ENCODE measurements around the gene ACTR3C. TPM values are rescaled to one million over a fixed set of nuclear protein-coding genes. Genes with fewer than 3 reads are reported as not detected.

Gene ACTR3C
- total RNA-seq, 1 experiment from 2014 or later = 3.6 TPM

GRCh38 chr7:150346922-150347321 is 23.6 kb upstream of the ACTR3C start:
- ChIA-PET POLR2A (no interaction called here), CTCF (interaction anchor here (0.7 to 3.3 kb wide), 4 partner anchors 9 to 21 kb away, joined by 3 to 16 read pairs (median 6); no protein-coding TSS in a partner anchor)
- no peak overlapping the region for H3K4me3 Mint-ChIP-seq (ENCODE audit: unreplicated experiment)
- BruUV-seq (replicated peaks) = no TSS peak
- no peaks in the 10 kb centered on the region for H3K36me3 Mint-ChIP-seq (ENCODE audit: insufficient read depth, unreplicated experiment)
- H3K9me3 Mint-ChIP-seq (ENCODE audit: unreplicated experiment) = peaks cover 12% of the 10 kb centered on the region
- no peaks in the 10 kb centered on the region for H3K4me1 Mint-ChIP-seq (ENCODE audit: insufficient read depth, unreplicated experiment)
- TF ChIP-seq CTCF (IDR thresholded peaks at IDR 0.05; ENCODE audit: unreplicated experiment) = no peak
- H3K27ac Mint-ChIP-seq (ENCODE audit: low read depth, unreplicated experiment) = no peak overlapping the region
- H3K27me3 Mint-ChIP-seq (ENCODE audit: insufficient read depth, unreplicated experiment) = peaks cover 16% of the 10 kb centered on the region
- intact Hi-C loops (cut with micrococcal nuclease) = no loop called here
- DNase-seq (ENCODE audit: unreplicated experiment) = no peak

GRCh38 chr7:150345012-150345411 is 21.7 kb upstream of the ACTR3C start:
- no TSS peak for BruUV-seq (replicated peaks)
- ChIA-PET CTCF (interaction anchor here (3.3 kb wide), 1 partner anchor 11 kb away, joined by 16 read pairs; no protein-coding TSS in a partner anchor), POLR2A (no interaction called here)
- peaks cover 16% of the 10 kb centered on the region for H3K27me3 Mint-ChIP-seq (ENCODE audit: insufficient read depth, unreplicated experiment)
- TF ChIP-seq CTCF (IDR thresholded peaks at IDR 0.05; ENCODE audit: unreplicated experiment) = no peak
- no peak overlapping the region for H3K4me3 Mint-ChIP-seq (ENCODE audit: unreplicated experiment)
- no peak for DNase-seq (ENCODE audit: unreplicated experiment)
- H3K4me1 Mint-ChIP-seq (ENCODE audit: insufficient read depth, unreplicated experiment) = no peaks in the 10 kb centered on the region
- peaks cover 12% of the 10 kb centered on the region for H3K9me3 Mint-ChIP-seq (ENCODE audit: unreplicated experiment)
- intact Hi-C loops (cut with micrococcal nuclease) = no loop called here
- H3K27ac Mint-ChIP-seq (ENCODE audit: low read depth, unreplicated experiment) = no peak overlapping the region
- no peaks in the 10 kb centered on the region for H3K36me3 Mint-ChIP-seq (ENCODE audit: insufficient read depth, unreplicated experiment)

GRCh38 chr7:150344299-150344698 is 21.0 kb upstream of the ACTR3C start:
- Mint-ChIP-seq H3K4me3 (ENCODE audit: unreplicated experiment) (no peak overlapping the region), H3K27me3 (ENCODE audit: insufficient read depth, unreplicated experiment) (peaks cover 16% of the 10 kb centered on the region), H3K27ac (ENCODE audit: low read depth, unreplicated experiment) (no peak overlapping the region), H3K4me1 (ENCODE audit: insufficient read depth, unreplicated experiment) (no peaks in the 10 kb centered on the region), H3K9me3 (ENCODE audit: unreplicated experiment) (peaks cover 12% of the 10 kb centered on the region), H3K36me3 (ENCODE audit: insufficient read depth, unreplicated experiment) (no peaks in the 10 kb centered on the region)
- ChIA-PET CTCF (interaction anchor here (0.6 kb wide), 2 partner anchors 74 to 621 kb away, joined by 3 read pairs; no protein-coding TSS in a partner anchor), POLR2A (no interaction called here)
- intact Hi-C loops (cut with micrococcal nuclease) = no loop called here
- no peak for DNase-seq (ENCODE audit: unreplicated experiment)
- no peak for TF ChIP-seq CTCF (IDR thresholded peaks at IDR 0.05; ENCODE audit: unreplicated experiment)
- BruUV-seq (replicated peaks) = no TSS peak

GRCh38 chr7:150343225-150343624 is 19.9 kb upstream of the ACTR3C start:
- Mint-ChIP-seq H3K27ac (ENCODE audit: low read depth, unreplicated experiment) (no peak overlapping the region), H3K27me3 (ENCODE audit: insufficient read depth, unreplicated experiment) (peaks cover 16% of the 10 kb centered on the region), H3K4me3 (ENCODE audit: unreplicated experiment) (no peak overlapping the region), H3K4me1 (ENCODE audit: insufficient read depth, unreplicated experiment) (no peaks in the 10 kb centered on the region), H3K9me3 (ENCODE audit: unreplicated experiment) (peaks cover 12% of the 10 kb centered on the region), H3K36me3 (ENCODE audit: insufficient read depth, unreplicated experiment) (no peaks in the 10 kb centered on the region)
- CTCF ChIA-PET = interaction anchor here (0.6 to 0.9 kb wide), 2 partner anchors 12 to 13 kb away, joined by 3 to 5 read pairs; no protein-coding TSS in a partner anchor
- BruUV-seq (replicated peaks) = no TSS peak
- intact Hi-C loops (cut with micrococcal nuclease) = no loop called here
- POLR2A ChIA-PET = no interaction called here
- DNase-seq (ENCODE audit: unreplicated experiment) = no peak
- TF ChIP-seq CTCF (IDR thresholded peaks at IDR 0.05; ENCODE audit: unreplicated experiment) = no peak

All from MCF 10A (cell line).